ENCODE results near the gene TCTN1.
A peak's percentile ranks its signal among the peaks of the same experiment; 100 is the strongest.

DNA sequence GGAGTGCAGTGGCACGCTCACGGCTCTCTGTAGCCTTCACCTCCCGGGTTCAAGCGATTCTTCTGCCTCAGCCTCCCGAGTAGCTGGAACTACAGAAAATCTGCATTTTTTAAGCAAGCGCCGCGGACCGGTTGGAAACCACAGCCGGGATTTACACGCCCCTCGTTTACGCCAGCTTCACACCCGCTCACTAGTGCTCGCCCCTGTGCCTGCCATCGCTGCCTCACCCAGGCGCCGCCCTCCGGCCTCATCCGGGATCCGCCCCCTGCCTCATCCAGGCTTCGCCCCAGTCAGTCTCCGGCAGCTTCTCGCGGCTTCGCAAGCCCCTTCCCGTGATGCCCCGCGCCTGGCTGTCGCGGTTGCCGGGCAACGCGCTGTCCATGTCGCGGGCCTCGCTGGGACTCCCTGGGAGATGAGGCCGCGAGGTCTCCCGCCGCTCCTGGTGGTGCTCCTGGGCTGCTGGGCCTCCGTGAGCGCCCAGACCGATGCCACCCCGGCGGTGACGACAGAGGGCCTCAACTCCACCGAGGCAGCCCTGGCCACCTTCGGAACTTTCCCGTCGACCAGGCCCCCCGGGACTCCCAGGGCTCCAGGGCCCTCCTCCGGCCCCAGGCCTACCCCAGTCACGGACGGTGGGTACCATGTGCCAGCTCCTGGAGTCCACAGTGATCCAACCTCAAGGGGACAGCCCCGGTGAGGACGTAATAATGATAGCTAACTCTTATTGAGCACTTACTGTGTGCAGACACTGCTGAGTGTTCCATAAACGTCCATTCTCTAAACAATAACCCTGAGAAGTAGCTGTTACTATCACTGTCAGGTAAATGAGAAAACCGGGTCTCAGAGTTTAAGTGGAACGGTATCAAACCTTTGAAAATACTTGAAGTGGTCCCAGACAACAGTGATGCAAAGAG, at the start of gene TCTN1:
- TF ChIP-seq, protein P1, sequence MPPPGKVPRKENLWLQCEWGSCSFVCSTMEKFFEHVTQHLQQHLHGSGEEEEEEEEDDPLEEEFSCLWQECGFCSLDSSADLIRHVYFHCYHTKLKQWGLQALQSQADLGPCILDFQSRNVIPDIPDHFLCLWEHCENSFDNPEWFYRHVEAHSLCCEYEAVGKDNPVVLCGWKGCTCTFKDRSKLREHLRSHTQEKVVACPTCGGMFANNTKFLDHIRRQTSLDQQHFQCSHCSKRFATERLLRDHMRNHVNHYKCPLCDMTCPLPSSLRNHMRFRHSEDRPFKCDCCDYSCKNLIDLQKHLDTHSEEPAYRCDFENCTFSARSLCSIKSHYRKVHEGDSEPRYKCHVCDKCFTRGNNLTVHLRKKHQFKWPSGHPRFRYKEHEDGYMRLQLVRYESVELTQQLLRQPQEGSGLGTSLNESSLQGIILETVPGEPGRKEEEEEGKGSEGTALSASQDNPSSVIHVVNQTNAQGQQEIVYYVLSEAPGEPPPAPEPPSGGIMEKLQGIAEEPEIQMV (tag; conservative IDR thresholded peaks at IDR 0.05; ENCODE audit: low read depth): peak; percentile 72; the same call in 1 of the 2 replicates
- TF ChIP-seq FOXA3 (CRISPR knock-in tag; conservative IDR thresholded peaks at IDR 0.05 in 1 of 2, IDR thresholded peaks at IDR 0.05 in 1 of 2) (no peak), POLR2A (conservative IDR thresholded peaks at IDR 0.05) (peak; percentile 83)
- TF ChIP-seq, protein P2, sequence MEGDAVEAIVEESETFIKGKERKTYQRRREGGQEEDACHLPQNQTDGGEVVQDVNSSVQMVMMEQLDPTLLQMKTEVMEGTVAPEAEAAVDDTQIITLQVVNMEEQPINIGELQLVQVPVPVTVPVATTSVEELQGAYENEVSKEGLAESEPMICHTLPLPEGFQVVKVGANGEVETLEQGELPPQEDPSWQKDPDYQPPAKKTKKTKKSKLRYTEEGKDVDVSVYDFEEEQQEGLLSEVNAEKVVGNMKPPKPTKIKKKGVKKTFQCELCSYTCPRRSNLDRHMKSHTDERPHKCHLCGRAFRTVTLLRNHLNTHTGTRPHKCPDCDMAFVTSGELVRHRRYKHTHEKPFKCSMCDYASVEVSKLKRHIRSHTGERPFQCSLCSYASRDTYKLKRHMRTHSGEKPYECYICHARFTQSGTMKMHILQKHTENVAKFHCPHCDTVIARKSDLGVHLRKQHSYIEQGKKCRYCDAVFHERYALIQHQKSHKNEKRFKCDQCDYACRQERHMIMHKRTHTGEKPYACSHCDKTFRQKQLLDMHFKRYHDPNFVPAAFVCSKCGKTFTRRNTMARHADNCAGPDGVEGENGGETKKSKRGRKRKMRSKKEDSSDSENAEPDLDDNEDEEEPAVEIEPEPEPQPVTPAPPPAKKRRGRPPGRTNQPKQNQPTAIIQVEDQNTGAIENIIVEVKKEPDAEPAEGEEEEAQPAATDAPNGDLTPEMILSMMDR (IDR thresholded peaks at IDR 0.05 in 2 of 3, conservative IDR thresholded peaks at IDR 0.05 in 1 of 3; ENCODE audit: insufficient read depth in 2 of 3, low read depth in 1 of 3, low read length in 3 of 3): no peak
